ENCODE results near the gene GRIN2A. TPM values are rescaled to one million over a fixed set of nuclear protein-coding genes. Genes with fewer than 3 reads are reported as not detected.
A peak's percentile ranks its signal among the peaks of the same experiment; 100 is the strongest.

The GRIN2A gene
- total RNA-seq, 1 donor from 2014 or later, result under 0.01 TPM

GRCh38 chr16:10039220-10040096 is 142.8 kb downstream of the GRIN2A start:
- peaks cover 16% of the 10 kb centered on the region for H3K27me3 ChIP-seq (ENCODE audit: control insufficient read depth, insufficient read depth, low read length)
- no peaks in the 10 kb centered on the region for H3K36me3 ChIP-seq (ENCODE audit: control insufficient read depth, insufficient read depth, low read length)
- no peak for DNase-seq (ENCODE audit: low read depth)
- peak; percentile 26 for TF ChIP-seq CTCF (IDR thresholded peaks at IDR 0.05; ENCODE audit: insufficient read depth, low read length, poor library complexity, severe bottlenecking)
- no peak overlapping the region for H3K4me3 ChIP-seq (ENCODE audit: low read depth, low read length)

GRCh38 chr16:10037751-10038150 is 144.5 kb downstream of the GRIN2A start:
- H3K4me3 ChIP-seq (ENCODE audit: low read depth, low read length), result no peak overlapping the region
- DNase-seq (ENCODE audit: low read depth), result no peak
- TF ChIP-seq CTCF (IDR thresholded peaks at IDR 0.05; ENCODE audit: insufficient read depth, low read length, poor library complexity, severe bottlenecking), result no peak

GRCh38 chr16:10036956-10037355 is 145.3 kb downstream of the GRIN2A start:
- DNase-seq (ENCODE audit: low read depth), result peak; percentile 5
- TF ChIP-seq CTCF (IDR thresholded peaks at IDR 0.05; ENCODE audit: insufficient read depth, low read length, poor library complexity, severe bottlenecking), result no peak
- Histone ChIP-seq H3K27me3 (ENCODE audit: control insufficient read depth, insufficient read depth, low read length) (peaks cover 16% of the 10 kb centered on the region), H3K4me3 (ENCODE audit: low read depth, low read length) (no peak overlapping the region), H3K36me3 (ENCODE audit: control insufficient read depth, insufficient read depth, low read length) (no peaks in the 10 kb centered on the region)

More at GRCh38 chr16:10037751-10038150, 144.5 kb downstream of the GRIN2A start:
- H3K27me3 ChIP-seq (ENCODE audit: control insufficient read depth, insufficient read depth, low read length), result peaks cover 16% of the 10 kb centered on the region
- H3K36me3 ChIP-seq (ENCODE audit: control insufficient read depth, insufficient read depth, low read length), result no peaks in the 10 kb centered on the region

- no peaks in the 10 kb centered on the region for H3K36me3 ChIP-seq (ENCODE audit: control insufficient read depth, insufficient read depth, low read length)
- no peak for TF ChIP-seq CTCF (IDR thresholded peaks at IDR 0.05; ENCODE audit: insufficient read depth, low read length, poor library complexity, severe bottlenecking)
Measured at GRCh38 chr16:10033556-10033955, 148.7 kb downstream of the GRIN2A start.

GRCh38 chr16:10031955-10032354 is 150.3 kb downstream of the GRIN2A start:
- H3K36me3 ChIP-seq (ENCODE audit: control insufficient read depth, insufficient read depth, low read length), result no peaks in the 10 kb centered on the region
- DNase-seq (ENCODE audit: low read depth), result no peak
- TF ChIP-seq CTCF (IDR thresholded peaks at IDR 0.05; ENCODE audit: insufficient read depth, low read length, poor library complexity, severe bottlenecking), result no peak
- no peak overlapping the region for H3K4me3 ChIP-seq (ENCODE audit: low read depth, low read length)
- H3K27me3 ChIP-seq (ENCODE audit: control insufficient read depth, insufficient read depth, low read length), result no peaks in the 10 kb centered on the region

More at GRCh38 chr16:10033556-10033955, 148.7 kb downstream of the GRIN2A start:
- no peak overlapping the region for H3K4me3 ChIP-seq (ENCODE audit: low read depth, low read length)
- H3K27me3 ChIP-seq (ENCODE audit: control insufficient read depth, insufficient read depth, low read length), result peaks cover 8% of the 10 kb centered on the region
- no peak for DNase-seq (ENCODE audit: low read depth)
